ENCODE results near the gene TULP3. TPM values are rescaled to one million over a fixed set of nuclear protein-coding genes. Genes with fewer than 3 reads are reported as not detected.

TULP3 gene
- total and polyA plus RNA-seq, 11 donors: 2.6 to 10.0 (median 5.3) TPM

- H3K27ac ChIP-seq: no peak overlapping the region
- no peaks in the 10 kb centered on the region for H3K9me3 ChIP-seq
- DNase-seq: no peak
Observed at GRCh38 chr12:2967651-2968050, 77.0 kb downstream of the TULP3 start.

GRCh38 chr12:2970744-2971143 lies 80.1 kb downstream of the TULP3 start:
- TF ChIP-seq, protein P1, sequence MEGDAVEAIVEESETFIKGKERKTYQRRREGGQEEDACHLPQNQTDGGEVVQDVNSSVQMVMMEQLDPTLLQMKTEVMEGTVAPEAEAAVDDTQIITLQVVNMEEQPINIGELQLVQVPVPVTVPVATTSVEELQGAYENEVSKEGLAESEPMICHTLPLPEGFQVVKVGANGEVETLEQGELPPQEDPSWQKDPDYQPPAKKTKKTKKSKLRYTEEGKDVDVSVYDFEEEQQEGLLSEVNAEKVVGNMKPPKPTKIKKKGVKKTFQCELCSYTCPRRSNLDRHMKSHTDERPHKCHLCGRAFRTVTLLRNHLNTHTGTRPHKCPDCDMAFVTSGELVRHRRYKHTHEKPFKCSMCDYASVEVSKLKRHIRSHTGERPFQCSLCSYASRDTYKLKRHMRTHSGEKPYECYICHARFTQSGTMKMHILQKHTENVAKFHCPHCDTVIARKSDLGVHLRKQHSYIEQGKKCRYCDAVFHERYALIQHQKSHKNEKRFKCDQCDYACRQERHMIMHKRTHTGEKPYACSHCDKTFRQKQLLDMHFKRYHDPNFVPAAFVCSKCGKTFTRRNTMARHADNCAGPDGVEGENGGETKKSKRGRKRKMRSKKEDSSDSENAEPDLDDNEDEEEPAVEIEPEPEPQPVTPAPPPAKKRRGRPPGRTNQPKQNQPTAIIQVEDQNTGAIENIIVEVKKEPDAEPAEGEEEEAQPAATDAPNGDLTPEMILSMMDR (IDR thresholded peaks at IDR 0.05): no peak
- TF ChIP-seq POLR2A (IDR thresholded peaks at IDR 0.05): no peak
- no peak overlapping the region for H3K27ac ChIP-seq
- no peak for ATAC-seq
- no peak for DNase-seq
- no peak overlapping the region for H3K4me3 ChIP-seq
- no peaks in the 10 kb centered on the region for H3K9me3 ChIP-seq
- peaks cover 0 to 6% (median 0%) of the 10 kb centered on the region in 9 donors for H3K36me3 ChIP-seq
- WGBS, 4 donors: 72 to 78% (median 74%) methylated on average over 10 of the region's 10 CpGs
- intact Hi-C loops (cut with DNase I): no loop called here
- H3K27me3 ChIP-seq: no peaks in the 10 kb centered on the region
- peaks cover 0 to 9% (median 6%) of the 10 kb centered on the region in 12 donors for H3K4me1 ChIP-seq

More at GRCh38 chr12:2967651-2968050, 77.0 kb downstream of the TULP3 start:
- Histone ChIP-seq H3K36me3 (peaks cover 0 to 6% (median 0%) of the 10 kb centered on the region in 9 donors), H3K4me1 (peaks cover 0 to 26% (median 7%) of the 10 kb centered on the region in 12 donors), H3K4me3 (no peak overlapping the region), H3K27me3 (no peaks in the 10 kb centered on the region)
- no peak for TF ChIP-seq POLR2A (IDR thresholded peaks at IDR 0.05)
- TF ChIP-seq, protein P1 (IDR thresholded peaks at IDR 0.05): no peak
- intact Hi-C loops (cut with DNase I): loop anchor here in 1 of 10 donors (10.0 kb wide), 1 partner anchor 67 kb away; no protein-coding TSS in a partner anchor
- WGBS, 4 donors: 89 to 97% (median 93%) methylated on average over 2 of the region's 2 CpGs
- ATAC-seq: no peak

DNA sequence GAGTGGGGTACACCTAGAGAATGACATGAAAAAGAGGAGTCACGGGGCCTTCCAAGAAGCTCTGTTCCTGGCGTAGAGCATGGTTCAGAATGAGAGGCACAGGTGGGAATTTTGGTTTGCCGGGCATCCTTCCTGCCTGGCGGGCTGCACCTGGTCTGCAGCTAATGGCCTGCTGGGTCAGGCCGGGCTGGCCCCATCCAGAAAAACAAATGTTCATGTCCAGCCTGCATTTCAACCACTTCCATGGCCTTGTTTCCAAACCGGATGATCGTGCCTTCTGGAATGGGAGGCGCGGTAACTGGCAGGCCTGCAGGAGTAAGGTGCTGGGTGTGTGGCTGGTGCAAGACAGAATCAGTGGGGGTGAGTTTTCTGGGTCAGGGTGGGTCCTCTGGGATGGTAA lies 82.9 kb downstream of the TULP3 start:
- Histone ChIP-seq H3K27me3 (no peaks in the 10 kb centered on the region), H3K9me3 (no peaks in the 10 kb centered on the region), H3K36me3 (peaks cover 0 to 6% (median 0%) of the 10 kb centered on the region in 9 donors), H3K4me1 (peaks cover 0 to 18% (median 9%) of the 10 kb centered on the region in 12 donors), H3K27ac (no peak overlapping the region), H3K4me3 (no peak overlapping the region)
- WGBS, 4 donors: 94 to 99% (median 96%) methylated on average over 8 to 9 of the region's 9 CpGs
- intact Hi-C loops (cut with DNase I): no loop called here
- TF ChIP-seq, protein P1 (IDR thresholded peaks at IDR 0.05): no peak
- no peak for TF ChIP-seq POLR2A (IDR thresholded peaks at IDR 0.05)
- no peak for DNase-seq
- no peak for ATAC-seq

DNA sequence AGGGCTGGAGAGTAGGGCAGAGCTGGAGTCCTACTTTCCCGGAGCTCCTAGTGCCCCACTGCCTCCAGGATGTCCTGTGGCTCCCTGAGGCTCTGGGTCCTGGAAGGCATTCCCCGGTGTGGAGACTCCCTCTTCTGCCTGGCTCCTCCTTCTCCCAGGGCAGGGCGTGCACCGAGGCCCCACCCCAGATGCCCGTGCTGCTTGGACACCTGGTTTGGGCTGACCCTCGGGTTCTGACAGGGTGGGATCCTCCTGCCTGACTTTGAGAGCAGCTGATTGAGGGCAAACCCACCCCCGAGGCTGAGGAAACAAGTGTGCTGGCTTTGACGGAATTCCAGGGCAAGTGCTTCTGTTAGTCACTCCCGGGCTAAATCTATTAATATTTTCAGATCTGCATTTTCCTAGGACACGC lies 83.9 kb downstream of the TULP3 start:
- intact Hi-C loops (cut with DNase I): no loop called here
- TF ChIP-seq POLR2A (IDR thresholded peaks at IDR 0.05): no peak
- TF ChIP-seq, protein P1 (IDR thresholded peaks at IDR 0.05): no peak
- Histone ChIP-seq H3K4me1 (peaks cover 0 to 18% (median 9%) of the 10 kb centered on the region in 12 donors), H3K27me3 (no peaks in the 10 kb centered on the region), H3K27ac (no peak overlapping the region), H3K9me3 (no peaks in the 10 kb centered on the region), H3K36me3 (peaks cover 0 to 8% (median 2%) of the 10 kb centered on the region in 9 donors), H3K4me3 (peak overlapping the region in 6 of 12 donors; percentile 12 to 49 (median 20))
- ATAC-seq: peak in 3 of 4 donors; percentile 53 to 67 (median 56)
- no peak for DNase-seq
- WGBS, 4 donors: 9 to 25% (median 14%) methylated on average over 7 to 10 of the region's 10 CpGs
